PC-3 (cell line): ENCODE data around the gene MAPK4. TPM values are rescaled to one million over a fixed set of nuclear protein-coding genes. Genes with fewer than 3 reads are reported as not detected.

Experiments
- ATAC-seq: fragments of 200-7000 bp; cut with Tn5 transposase; 2 replicates; pipeline ENCODE4 v1.9.1; 2020; ENCODE audit warnings: mild to moderate bottlenecking, moderate library complexity
- BruUV-seq: library from RNA; stranded (reverse); fragments of 400-500 nt; replicated peaks from 2 replicates; lab custom pipeline; 2021; lab: Mats Ljungman, UMichigan
- CTCF ChIA-PET: fragments of 300-600 bp; sonication (Branson Sonifier 250); formaldehyde crosslinking; loops from one replicate; lab custom pipeline; 2022; ENCODE audit warnings: antibody characterized with exemption; lab: Charles Lee
- POLR2A ChIA-PET: fragments of 300-600 bp; sonication (Branson Sonifier 250); formaldehyde crosslinking; loops from one replicate; lab custom pipeline; 2022; ENCODE audit warnings: antibody characterized with exemption; ENCODE audit not compliant: unreplicated experiment; lab: Charles Lee
- DNase-seq: peaks from one replicate; pipeline ENCODE4 v3.0.0-alpha.2; 2015
- H2AFZ ChIP-seq: fragments of 300-600 bp; sonication (generic); 2 replicates; pipeline ENCODE4 v1.6.0; 2016; ENCODE audit warnings: antibody characterized with exemption, low read length
- H3F3A ChIP-seq: fragments of 300-600 bp; sonication (generic); one replicate; pipeline ENCODE4 v1.6.0; 2017; ENCODE audit warnings: antibody characterized with exemption, low read length, control low read depth, mild to moderate bottlenecking; ENCODE audit not compliant: unreplicated experiment
- H3K27ac ChIP-seq: fragments of 300-600 bp; sonication (generic); 2 replicates; pipeline ENCODE4 v1.5.1; 2016; ENCODE audit warnings: mild to moderate bottlenecking, low read length
- H3K27me3 ChIP-seq: fragments of 300-600 bp; sonication (generic); 2 replicates; pipeline ENCODE4 v1.6.1; 2016; ENCODE audit warnings: low read length, mixed read lengths
- H3K36me3 ChIP-seq: fragments of 300-600 bp; sonication (generic); 2 replicates; pipeline ENCODE4 v1.6.1; 2016; ENCODE audit warnings: low read depth, mixed run types, low read length, mixed read lengths
- H3K4me1 ChIP-seq: fragments of 300-600 bp; sonication (generic); 2 replicates; pipeline ENCODE4 v1.5.1; 2016; ENCODE audit warnings: low read length; ENCODE audit not compliant: insufficient read depth
- H3K4me2 ChIP-seq: fragments of 300-600 bp; sonication (generic); 2 replicates; pipeline ENCODE4 v1.6.0; 2016; ENCODE audit warnings: low read length
- H3K4me3 ChIP-seq: fragments of 300-600 bp; sonication (generic); 2 replicates; pipeline ENCODE4 v1.5.1; 2016; ENCODE audit warnings: mild to moderate bottlenecking, low read length, mixed read lengths
- H3K79me2 ChIP-seq: fragments of 300-600 bp; sonication (generic); 2 replicates; pipeline ENCODE4 v1.6.1; 2017; ENCODE audit warnings: low read length, mixed read lengths
- H3K9ac ChIP-seq: fragments of 300-600 bp; sonication (generic); 2 replicates; pipeline ENCODE4 v1.6.0; 2016; ENCODE audit warnings: mild to moderate bottlenecking, low read length
- H3K9me2 ChIP-seq: fragments of 300-600 bp; sonication (generic); replicated peaks from 2 replicates; pipeline ENCODE4 v1.6.1; 2016; ENCODE audit warnings: mixed run types, low read length, mixed read lengths
- H3K9me3 ChIP-seq: fragments of 300-600 bp; sonication (generic); 2 replicates; pipeline ENCODE4 v1.6.1; 2016; ENCODE audit warnings: low read length, mixed read lengths
- H4K20me1 ChIP-seq: fragments of 300-600 bp; sonication (generic); 2 replicates; pipeline ENCODE4 v1.6.1; 2016; ENCODE audit warnings: low read length, mixed read lengths
- CTCF ChIP-seq: fragments of 300-600 bp; sonication (generic); conservative IDR thresholded peaks from 2 replicates; pipeline ENCODE4 v1.5.1; 2017; ENCODE audit warnings: antibody characterized with exemption, low read depth, mild to moderate bottlenecking, low read length
- EZH2 ChIP-seq: fragments of 300-600 bp; sonication (generic); IDR thresholded peaks from one replicate; pipeline ENCODE4 v1.6.1; 2017; ENCODE audit warnings: antibody characterized with exemption, mild to moderate bottlenecking, low read length; ENCODE audit not compliant: unreplicated experiment
- EZH2phosphoT487 ChIP-seq: fragments of 300-600 bp; sonication (generic); IDR thresholded peaks from 2 replicates; pipeline ENCODE4 v1.6.1; 2018; ENCODE audit warnings: mild to moderate bottlenecking, antibody characterized with exemption, low read length, borderline replicate concordance
- intact Hi-C: fragments of 100-400 bp; cut with micrococcal nuclease; formaldehyde crosslinking; loops from 2 replicates; pipeline ENCODE4 v1.9.0; 2023
- total RNA-seq: library from RNA; depleted of rRNA; stranded (reverse); fragments of >200 nt; gene quantifications from 2 replicates; pipeline ENCODE4 v1.2.3, GENCODE V29; 2014

The MAPK4 gene
- total RNA-seq, 1 experiment from 2014 or later = not detected

DNA sequence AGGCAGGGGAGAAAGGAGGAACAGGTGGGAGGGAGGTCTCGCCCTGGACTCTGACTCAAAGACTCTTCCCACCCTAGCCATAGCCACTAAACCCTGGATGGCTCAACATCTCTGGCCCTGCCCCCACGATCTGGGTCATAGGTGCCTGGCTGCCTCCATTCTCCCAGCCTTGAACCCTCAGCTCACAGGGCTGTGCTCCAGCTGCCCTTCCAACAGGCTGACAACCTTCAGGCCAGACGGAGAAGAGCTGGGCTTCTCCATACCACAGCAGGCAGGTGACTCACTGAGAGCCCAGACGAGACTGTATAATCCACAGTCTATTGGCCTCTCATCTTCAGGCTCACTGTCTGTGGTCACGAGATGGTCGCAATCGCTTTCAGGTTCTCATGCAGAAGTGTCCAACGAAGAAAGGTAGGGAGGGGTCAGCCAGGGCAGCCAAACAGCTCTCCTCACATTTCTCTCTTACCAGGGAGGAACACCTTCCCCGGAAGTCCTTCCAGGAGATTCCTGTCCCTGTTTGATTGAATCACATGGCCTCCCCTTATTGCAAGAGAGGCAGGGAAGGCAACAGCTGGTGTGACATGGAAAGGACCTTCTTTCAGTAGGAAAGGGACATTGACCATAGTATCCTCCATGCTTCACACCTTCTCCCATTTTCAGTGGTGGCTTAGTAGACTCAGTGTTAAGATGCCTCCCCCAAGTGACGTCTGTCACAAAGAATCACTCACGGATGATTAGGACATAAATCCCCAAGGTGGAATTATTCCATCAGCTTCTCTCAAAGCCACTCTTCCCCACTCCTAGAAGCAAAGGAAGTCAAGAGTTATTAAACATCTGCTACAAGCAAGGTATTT, 159.8 kb downstream of the MAPK4 start:
- Histone ChIP-seq H3K4me1 (no peaks in the 10 kb centered on the region), H3K9ac (no peak overlapping the region), H3K4me3 (no peak overlapping the region), H3K27ac (no peak overlapping the region), H3K4me2 (no peak overlapping the region), H2AFZ (no peak overlapping the region), H3K9me3 (no peaks in the 10 kb centered on the region), H3F3A (no peaks in the 10 kb centered on the region), H4K20me1 (no peaks in the 10 kb centered on the region), H3K27me3 (no peaks in the 10 kb centered on the region), H3K36me3 (no peaks in the 10 kb centered on the region), H3K79me2 (no peaks in the 10 kb centered on the region), H3K9me2 (no peaks in the 10 kb centered on the region)
- ChIA-PET CTCF (no interaction called here), POLR2A (no interaction called here)
- ATAC-seq (no peak), DNase-seq (no peak)
- no TSS peak for BruUV-seq
- intact Hi-C loops = no loop called here
- no peak for TF ChIP-seq CTCF
- no peak for TF ChIP-seq EZH2phosphoT487
- no peak for TF ChIP-seq EZH2

GRCh38 chr18:50720325-50720674, 160.4 kb downstream of the MAPK4 start:
- intact Hi-C loops = no loop called here
- CTCF ChIA-PET = no interaction called here
- POLR2A ChIA-PET = no interaction called here
- no peak for TF ChIP-seq EZH2phosphoT487
- TF ChIP-seq CTCF = no peak
- no peak for TF ChIP-seq EZH2
- H3K9ac ChIP-seq = no peak overlapping the region
- H3K9me2 ChIP-seq = no peaks in the 10 kb centered on the region
- DNase-seq (no peak), ATAC-seq (no peak)
- H3K4me2 ChIP-seq = no peak overlapping the region
- no peaks in the 10 kb centered on the region for H3K36me3 ChIP-seq
- H2AFZ ChIP-seq = no peak overlapping the region
- no peak overlapping the region for H3K27ac ChIP-seq
- no peaks in the 10 kb centered on the region for H3F3A ChIP-seq
- H4K20me1 ChIP-seq = no peaks in the 10 kb centered on the region
- no peaks in the 10 kb centered on the region for H3K27me3 ChIP-seq
- H3K9me3 ChIP-seq = no peaks in the 10 kb centered on the region
- BruUV-seq = no TSS peak
- H3K4me3 ChIP-seq = no peak overlapping the region
- H3K79me2 ChIP-seq = no peaks in the 10 kb centered on the region
- no peaks in the 10 kb centered on the region for H3K4me1 ChIP-seq

DNA sequence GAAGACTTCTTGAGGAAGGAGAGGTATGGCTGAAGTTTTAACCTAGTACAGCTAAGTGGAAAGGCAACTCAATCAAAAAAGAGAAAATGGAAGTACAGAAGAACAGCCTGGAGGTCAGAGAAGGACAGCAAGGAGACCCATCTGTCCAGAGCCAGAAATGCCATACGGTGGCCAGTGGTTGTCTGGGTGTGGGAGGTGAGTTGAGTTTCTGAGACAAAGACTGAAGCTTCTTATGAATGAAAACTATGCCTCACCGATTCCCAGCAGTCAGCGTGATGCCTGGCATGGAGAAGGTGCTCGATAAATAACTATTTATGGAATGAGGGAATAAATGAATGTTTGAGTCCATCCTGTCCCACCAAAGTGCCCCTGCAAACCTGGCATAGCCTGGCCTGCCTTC, 161.1 kb downstream of the MAPK4 start:
- H3K9ac ChIP-seq = no peak overlapping the region
- DNase-seq (no peak), ATAC-seq (no peak)
- no peaks in the 10 kb centered on the region for H3F3A ChIP-seq
- ChIA-PET CTCF (no interaction called here), POLR2A (no interaction called here)
- TF ChIP-seq CTCF (no peak), EZH2phosphoT487 (no peak), EZH2 (no peak)
- H3K27me3 ChIP-seq = no peaks in the 10 kb centered on the region
- no peak overlapping the region for H3K27ac ChIP-seq
- H2AFZ ChIP-seq = no peak overlapping the region
- H3K4me1 ChIP-seq = no peaks in the 10 kb centered on the region
- no peaks in the 10 kb centered on the region for H3K9me3 ChIP-seq
- intact Hi-C loops = no loop called here
- H3K4me3 ChIP-seq = no peak overlapping the region
- no TSS peak for BruUV-seq
- H3K79me2 ChIP-seq = no peaks in the 10 kb centered on the region
- H3K4me2 ChIP-seq = no peak overlapping the region
- no peaks in the 10 kb centered on the region for H3K9me2 ChIP-seq
- H3K36me3 ChIP-seq = no peaks in the 10 kb centered on the region
- H4K20me1 ChIP-seq = no peaks in the 10 kb centered on the region
